ENCODE measurements around the gene BCAP29.
"Not testable (repeated sequence)": the region's sequence is repeated elsewhere in the genome, so short reads cannot be mapped to it uniquely, and the experiment has no call there.

BCAP29 gene, protein sequence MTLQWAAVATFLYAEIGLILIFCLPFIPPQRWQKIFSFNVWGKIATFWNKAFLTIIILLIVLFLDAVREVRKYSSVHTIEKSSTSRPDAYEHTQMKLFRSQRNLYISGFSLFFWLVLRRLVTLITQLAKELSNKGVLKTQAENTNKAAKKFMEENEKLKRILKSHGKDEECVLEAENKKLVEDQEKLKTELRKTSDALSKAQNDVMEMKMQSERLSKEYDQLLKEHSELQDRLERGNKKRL

GRCh38 chr7:107579885-107580715 is at the start of gene BCAP29:
BCAP29 (plus strand) TSS chr7:107580246; CDS start chr7:107580773, 527 bp downstream.
- FAIRE-seq = no peak

- no peak for FAIRE-seq
Measured at GRCh38 chr7:107530751-107531150, 49.3 kb upstream of the BCAP29 start.

DNA sequence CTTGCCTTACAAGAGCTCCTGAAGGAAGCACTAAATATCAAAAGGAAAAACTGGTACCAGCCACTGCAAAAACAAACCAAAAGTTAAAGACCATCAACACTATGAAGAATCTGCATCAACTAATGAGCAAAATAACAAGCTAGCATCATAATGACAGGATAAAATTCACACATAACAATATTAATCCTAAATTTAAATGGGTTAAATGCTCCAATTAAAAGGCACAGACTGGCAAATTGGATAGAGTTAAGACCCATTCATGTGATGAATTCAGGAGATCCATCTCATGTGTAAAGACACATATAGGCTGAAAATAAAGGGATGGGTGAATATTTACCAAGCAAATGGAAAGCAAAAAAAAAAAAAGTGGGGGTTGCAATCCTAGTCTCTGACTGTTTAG is 45.9 kb upstream of the BCAP29 start:
- FAIRE-seq = no peak

GRCh38 chr7:107537228-107537627 is 42.8 kb upstream of the BCAP29 start:
- FAIRE-seq = not testable (repeated sequence)

- FAIRE-seq = no peak
Measured at GRCh38 chr7:107538001-107538400, 42.0 kb upstream of the BCAP29 start.

GRCh38 chr7:107543338-107543993 is 36.6 kb upstream of the BCAP29 start:
- no peak for FAIRE-seq

DNA sequence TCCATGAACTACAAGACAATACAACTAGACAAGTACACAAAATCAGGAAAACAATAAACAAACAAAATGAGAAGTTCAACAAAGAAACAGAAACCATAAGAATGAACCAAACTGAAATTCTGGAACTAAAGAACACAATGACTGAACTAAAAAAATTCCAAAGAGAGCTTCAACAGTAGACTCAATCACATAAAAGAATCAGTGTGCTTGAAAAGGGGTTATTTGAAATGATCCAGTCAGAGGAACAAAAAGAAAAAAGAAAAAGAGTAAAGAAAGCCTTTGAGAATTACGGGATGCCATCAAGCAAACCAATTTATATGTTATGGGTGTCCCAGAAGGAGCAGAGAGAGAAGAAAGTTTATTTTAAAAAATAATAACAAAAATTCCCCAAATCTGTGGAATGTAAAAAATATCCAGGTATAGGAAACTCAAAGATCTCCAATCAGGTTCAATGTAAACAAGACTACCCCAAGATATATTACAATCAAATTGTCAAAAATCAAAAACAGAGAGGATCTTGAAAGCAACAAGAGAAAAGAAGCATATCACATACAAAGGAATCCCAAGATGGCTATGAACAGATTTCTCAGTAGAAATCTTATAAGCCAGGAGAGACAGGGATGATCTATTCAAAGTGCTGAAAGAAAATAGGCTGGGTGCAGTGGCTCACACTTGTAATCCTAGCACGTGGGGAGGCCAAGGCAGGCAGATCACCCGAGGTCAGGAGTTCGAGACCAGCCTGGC is 35.0 kb upstream of the BCAP29 start:
- no peak for FAIRE-seq

- FAIRE-seq = no peak
Measured at GRCh38 chr7:107551936-107552335, 28.1 kb upstream of the BCAP29 start.

GRCh38 chr7:107555893-107556292 is 24.2 kb upstream of the BCAP29 start:
- no peak for FAIRE-seq

DNA sequence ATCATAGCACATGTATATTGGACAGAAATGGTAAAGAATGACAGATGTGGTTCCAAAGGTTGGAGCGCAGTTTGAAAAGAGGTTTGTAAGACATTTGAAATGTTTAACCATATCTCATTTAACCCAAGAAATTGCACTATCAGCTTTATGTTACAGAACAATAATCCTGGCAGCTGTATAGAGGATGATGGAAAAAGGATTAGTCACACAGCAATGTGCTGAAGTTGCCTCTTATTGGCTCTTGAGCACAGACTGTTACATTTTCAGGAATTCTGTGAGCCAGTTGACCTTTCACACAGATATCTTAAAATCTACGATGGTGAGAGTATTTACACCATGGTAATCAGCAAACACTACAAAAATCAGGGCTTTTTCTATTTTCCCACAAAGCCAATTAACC is 20.2 kb upstream of the BCAP29 start:
- no peak for FAIRE-seq

DNA sequence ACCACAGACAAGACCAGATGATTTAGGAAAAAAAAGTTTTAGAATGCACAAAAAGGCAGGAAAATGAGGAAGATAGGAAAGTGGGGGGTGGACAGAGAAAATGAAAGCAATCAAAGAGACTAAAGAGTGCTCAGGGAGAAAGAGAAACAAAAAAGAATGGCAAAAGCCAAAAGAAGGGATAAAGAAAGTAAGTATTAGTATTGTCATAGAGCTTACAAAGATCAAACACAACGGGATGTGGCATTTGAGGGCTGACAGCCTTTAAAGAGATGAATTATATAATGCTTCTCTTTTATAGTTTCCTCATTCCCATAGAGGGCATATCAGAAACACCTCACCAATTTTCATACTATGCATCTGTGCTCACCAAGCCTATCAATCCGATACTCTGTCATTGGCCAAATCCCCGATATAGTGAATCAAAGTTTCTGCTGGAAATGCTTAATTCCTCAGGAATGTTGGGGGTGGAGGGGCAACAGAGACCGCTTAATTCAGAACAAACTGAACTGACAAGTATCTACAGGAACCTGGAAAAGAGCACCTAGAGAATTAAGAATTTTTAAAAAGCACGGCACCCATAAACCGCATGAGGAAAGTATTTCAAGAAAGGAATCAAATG is 19.0 kb upstream of the BCAP29 start:
- no peak for FAIRE-seq

DNA sequence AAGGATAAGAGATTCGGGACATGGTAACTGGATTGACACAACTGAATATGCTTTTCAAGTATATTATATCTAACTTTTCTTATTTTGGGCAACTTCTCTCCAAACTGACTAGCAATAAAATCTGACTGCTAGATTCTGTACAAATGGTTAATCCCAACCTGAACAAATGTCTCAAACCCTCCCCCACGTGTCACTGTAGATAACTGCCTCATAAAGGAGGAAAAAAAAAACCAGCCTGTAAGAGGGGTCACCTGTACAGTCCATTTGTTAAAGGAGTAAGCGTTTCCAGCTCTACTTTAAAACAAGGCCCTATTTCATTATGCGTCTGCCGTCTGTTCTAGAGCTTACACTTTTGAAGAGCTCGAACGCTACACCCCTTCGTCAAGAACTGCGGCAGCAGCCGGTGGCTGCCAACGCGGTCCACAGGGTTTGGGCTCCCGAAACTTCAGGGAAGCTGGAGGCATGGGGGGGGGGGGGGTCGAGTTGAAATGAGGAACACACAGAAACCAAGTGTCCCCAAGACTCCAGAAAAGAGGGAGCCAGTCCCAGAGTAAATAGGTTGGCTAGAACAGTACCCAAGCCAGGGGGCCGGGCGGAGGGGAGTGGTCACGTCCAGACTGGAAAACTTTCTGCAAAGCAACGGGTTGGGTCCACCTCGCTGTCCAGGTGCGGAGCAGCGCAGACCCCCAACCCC is 16.8 kb upstream of the BCAP29 start:
- no peak for FAIRE-seq

GRCh38 chr7:107563775-107564552 is 16.1 kb upstream of the BCAP29 start, which contains the start of the genes COG5 and DUS4L:
COG5 (minus strand) TSS chr7:107563920; CDS start chr7:107563896, 24 bp downstream.
DUS4L (plus strand) TSS chr7:107563971; CDS start chr7:107567071, 3,100 bp downstream.
- FAIRE-seq = no peak

DNA sequence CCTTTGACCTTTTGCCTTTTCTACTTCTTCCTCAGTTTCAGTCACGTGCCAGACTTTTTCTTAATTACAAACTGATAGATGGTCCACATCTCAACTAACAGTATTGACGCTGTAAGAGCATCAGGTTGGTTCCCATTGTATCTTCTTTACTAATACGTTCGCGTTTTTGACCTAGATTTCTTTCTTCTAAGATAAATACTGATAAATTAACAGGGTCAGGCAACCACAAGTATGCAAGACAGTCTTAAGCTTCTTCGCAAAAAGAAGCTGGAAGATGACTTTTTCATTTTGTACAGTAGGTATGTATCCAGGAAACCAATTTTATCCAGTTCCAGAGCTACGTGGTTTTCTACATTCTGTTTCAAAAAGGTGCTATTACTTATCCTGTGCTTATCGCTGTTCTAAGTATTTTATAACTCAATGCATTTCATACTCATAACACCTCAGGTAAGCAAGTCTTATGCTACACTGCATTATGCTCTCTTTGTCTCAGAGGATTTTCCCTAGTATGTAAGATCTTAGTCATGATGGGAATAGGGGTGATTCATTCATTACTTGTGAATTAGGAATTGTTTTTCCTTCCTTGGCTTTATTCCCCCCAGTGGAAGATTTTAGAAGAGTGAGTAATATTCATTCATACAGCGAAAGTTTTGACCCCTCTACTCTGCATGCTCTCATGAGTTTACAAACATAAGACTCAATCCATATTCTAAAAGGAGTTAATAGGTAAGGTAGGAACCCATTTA is 15.3 kb upstream of the BCAP29 start:
- no peak for FAIRE-seq

DNA sequence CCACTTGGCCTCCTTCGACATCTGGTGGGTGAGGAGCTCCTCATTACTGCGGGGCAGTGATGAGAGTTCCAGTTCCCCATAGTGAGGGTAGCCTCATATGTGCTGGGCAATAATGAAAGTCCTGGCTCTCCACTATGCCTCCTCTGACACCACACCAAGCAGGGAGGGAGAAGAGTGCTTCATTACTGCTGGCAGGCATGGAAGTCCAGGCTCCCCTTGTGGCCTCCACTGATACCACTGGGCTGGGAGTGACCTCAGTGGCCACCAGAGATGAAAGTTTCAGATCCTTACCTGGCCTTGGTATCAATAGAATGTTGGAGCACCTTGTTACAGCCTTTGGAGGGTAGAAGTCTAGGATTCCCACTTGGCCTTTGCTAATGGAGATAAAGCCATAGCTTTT is 9.7 kb upstream of the BCAP29 start:
- no peak for FAIRE-seq

DNA sequence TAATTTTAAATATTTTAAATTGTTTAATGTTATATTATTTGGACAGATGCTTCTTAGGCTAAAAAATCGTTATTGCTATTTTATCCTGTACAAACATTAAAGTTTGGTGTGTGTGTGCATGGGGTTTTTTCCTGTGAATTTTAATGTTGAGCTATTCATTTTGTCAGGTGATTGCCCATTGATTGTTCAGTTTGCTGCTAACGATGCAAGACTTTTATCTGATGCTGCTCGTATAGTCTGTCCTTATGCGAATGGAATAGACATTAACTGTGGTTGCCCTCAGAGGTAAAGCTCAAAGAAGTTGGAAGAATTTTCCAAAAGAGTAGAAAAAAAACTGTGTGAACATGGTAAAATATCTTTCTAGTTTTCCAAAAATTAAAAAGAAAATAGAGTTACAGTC is 6.5 kb upstream of the BCAP29 start:
- FAIRE-seq = no peak

DNA sequence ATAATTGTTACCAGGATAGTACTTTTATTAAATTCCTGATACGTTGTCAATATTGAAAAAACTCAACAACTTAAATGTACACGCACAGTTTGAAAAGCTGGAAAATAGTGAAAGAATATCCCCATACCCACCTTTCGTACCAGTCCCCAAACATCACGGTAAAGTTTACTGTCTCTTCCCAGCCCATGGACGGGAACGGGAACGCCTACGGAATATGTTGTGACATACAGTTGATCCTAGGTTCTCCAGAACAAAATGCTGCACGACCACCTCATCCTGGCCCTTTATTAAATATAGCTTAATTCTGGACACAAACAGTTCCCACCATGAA is 527 bp upstream of the BCAP29 start:
- no peak for FAIRE-seq

GRCh38 chr7:107580716-107581383 is 804 bp downstream of the BCAP29 start:
- no peak for FAIRE-seq

DNA sequence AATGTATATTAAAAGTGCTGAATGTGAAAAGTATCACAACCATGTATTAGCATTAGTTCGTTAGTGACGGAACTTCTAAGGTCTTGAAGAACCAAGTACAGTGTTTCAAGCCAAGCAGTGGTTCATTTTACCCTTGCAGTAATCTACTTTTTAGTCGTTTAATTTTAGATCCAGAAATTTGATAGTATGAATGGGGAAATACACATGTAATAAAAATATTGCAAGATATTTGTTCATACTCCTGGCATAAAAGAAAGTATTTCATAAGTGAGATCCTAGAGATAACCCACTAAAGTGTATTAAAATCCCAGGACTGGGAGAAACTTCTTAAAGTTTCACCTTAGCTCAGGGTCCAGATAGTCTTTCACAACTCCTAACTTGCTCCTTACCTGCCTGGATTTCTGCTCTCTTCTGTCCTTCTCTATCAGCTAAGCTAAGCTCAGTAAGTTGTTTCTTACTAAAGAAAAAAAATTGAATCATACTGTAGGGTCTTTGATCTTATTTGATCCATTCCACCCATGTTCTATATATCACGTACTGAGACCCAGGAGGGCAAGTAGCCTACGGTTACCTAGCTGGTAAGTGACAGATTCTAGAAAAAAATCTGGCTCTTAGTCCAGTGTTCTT is 1.5 kb downstream of the BCAP29 start:
- no peak for FAIRE-seq

Measured in G401.6 (cell line).